Skin of body (tissue), 2 donors: ENCODE measurements around the gene MT1E. TPM values are rescaled to one million over a fixed set of nuclear protein-coding genes. Genes with fewer than 3 reads are reported as not detected.
"Not testable (repeated sequence)": the region's sequence is repeated elsewhere in the genome, so short reads cannot be mapped to it uniquely, and the experiment has no call there.

Experiments used
- DNase-seq: peaks from one replicate; lab custom pipeline; 2025; lab: John Stamatoyannopoulos, UW
- total RNA-seq: library from RNA; depleted of rRNA; stranded (reverse); fragments of >200 nt; gene quantifications from one replicate; pipeline ENCODE4 v1.2.3, GENCODE V29; 2014

MT1E gene
- total RNA-seq, 1 donor from 2014 or later: 13.8 TPM

GRCh38 chr16:56645838-56646237 is 20.3 kb downstream of the MT1E start:
- DNase-seq: no peak

DNA sequence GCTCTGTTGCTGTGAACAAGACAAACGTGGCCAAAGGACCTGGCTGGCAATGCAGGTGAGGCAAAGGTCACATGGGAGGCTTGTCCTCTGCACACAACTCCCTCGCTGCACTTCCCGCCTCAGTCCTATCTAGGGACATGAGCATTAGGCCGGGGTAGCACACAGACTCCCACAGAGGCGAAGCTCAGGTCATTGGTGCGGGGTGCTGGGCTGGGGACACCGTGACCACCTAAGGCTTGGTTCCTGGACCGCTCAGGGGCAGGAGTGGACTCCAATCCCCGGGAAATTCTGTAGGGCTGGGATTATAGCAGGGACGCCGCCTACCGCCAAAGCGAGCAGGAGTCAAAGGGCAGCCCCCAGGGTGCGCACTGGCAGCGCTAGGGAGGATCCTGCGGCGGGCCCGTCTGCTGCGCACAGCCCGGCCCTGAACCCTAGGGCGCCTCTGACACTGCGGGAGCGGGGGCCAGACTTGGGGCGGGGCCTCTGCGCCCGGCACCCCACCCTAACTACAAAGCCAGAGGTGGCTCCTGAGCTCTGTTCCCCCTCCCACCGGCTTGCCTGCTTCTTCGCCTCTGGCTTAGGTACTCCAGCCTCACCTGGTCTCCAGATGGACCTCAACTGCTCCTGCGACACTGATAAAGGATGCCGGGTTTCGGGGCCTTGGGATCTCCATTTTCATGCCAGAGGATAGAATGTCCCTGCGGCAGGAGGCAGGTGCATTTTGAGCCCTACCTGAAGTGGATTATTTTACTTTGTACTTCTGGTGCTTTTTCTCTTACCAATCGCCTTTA is 22.3 kb downstream of the MT1E start:
- DNase-seq: no peak

- no peak for DNase-seq
Observed at GRCh38 chr16:56649271-56649670, 23.7 kb downstream of the MT1E start.

DNA sequence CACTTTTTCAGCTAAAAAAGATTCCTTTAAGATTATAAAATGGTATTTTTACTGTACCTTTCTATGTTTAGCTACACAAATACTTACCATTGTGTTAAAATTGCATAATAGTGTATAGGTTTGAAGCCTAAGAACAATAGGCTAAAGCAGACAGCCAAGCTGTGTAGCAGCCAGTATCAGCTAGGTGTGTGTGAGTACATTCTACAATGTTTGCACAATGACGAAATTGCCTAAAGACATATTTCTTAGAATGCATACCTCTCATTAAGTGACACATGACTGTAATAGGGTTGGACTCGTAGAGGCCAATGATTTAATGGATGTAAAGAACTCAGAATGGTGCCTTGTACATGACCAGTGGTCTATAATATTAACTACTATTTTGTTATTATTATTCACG is 24.2 kb downstream of the MT1E start:
- DNase-seq: no peak

DNA sequence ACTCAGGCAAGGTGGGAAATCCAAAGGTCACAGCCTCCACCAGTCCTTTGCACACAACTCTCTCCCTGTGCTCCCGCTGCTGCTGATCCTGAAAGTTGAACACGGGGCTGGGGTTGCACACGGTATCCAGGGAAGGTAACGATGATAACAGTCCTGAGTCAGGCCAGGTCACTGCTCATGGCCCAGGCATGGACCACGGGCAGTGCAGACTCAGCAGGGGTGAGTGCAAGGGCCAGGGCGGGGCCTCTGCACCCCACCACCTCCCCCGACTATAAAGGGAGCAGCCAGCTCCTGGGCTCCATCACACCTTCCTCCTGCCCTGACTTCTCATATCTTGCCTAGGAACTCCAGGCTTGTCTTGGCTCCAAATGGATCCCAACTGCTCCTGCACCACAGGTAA is 26.0 kb downstream of the MT1E start, which contains the start of gene MT1B:
Gene MT1B, plus strand, starts transcription at position 301 of the 400 bp plus-strand sequence. Its CDS starts 68 bp downstream, at position 369.
- DNase-seq: no peak

GRCh38 chr16:56652600-56652999 is 27.0 kb downstream of the MT1E start:
- DNase-seq: no peak

DNA sequence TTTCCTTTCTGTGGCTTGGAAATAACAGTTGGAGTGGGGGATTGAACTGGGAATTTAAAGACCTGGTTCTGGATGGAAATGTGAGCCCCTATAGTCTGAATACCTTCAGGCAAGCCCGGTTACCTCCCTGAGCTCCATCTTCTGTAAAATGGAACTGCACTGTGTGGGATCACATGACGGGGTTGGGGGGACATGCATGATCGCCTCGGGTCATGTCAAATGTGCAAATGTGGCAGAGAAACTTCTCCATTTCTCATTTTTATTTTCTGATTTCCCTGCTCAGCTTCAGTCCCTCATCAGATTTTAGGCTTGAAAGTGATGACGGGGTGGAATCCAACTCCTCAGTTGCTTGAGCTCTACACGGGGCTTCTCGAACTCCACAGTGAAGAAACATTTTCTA is 27.6 kb downstream of the MT1E start:
- DNase-seq: no peak

DNA sequence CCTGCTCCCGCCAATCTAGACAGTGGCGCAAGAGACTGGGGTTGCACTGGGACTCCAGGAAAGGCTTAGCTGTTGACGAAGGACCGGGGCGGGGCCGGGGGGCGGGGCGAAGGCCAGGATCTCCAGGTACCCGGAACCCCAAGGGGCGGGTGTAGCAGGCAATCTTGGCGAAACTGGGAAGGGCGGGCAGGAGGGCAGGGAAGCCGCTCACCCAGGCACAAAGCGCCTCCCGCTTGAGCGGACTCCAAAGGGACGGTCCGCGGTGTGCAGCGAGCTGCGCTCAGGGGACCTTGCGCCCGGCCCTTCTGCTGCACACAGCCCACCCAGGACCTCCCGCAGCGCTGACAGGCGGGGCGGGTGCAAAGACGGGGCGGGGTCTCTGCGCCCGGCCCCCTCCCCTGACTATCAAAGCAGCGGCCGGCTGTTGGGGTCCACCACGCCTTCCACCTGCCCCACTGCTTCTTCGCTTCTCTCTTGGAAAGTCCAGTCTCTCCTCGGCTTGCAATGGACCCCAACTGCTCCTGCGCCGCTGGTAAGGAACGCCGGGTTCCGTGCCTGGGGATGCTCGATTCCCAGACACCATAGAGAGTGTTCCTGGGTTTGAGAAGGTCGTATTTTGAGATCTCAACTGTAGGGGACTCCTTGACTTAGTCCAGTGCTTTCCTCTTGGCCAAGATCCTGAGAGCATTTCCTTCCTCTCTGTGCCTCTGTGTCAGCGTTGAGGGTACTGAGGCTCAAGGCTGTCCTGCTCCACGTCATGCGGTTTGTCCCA is 32.2 kb downstream of the MT1E start, which contains the start of gene MT1F:
Gene MT1F, plus strand, starts transcription at position 405 of the 772 bp plus-strand sequence. Its CDS starts 100 bp downstream, at position 505.
- DNase-seq: no peak

- no peak for DNase-seq
Observed at GRCh38 chr16:56658327-56658875, 32.8 kb downstream of the MT1E start.

DNA sequence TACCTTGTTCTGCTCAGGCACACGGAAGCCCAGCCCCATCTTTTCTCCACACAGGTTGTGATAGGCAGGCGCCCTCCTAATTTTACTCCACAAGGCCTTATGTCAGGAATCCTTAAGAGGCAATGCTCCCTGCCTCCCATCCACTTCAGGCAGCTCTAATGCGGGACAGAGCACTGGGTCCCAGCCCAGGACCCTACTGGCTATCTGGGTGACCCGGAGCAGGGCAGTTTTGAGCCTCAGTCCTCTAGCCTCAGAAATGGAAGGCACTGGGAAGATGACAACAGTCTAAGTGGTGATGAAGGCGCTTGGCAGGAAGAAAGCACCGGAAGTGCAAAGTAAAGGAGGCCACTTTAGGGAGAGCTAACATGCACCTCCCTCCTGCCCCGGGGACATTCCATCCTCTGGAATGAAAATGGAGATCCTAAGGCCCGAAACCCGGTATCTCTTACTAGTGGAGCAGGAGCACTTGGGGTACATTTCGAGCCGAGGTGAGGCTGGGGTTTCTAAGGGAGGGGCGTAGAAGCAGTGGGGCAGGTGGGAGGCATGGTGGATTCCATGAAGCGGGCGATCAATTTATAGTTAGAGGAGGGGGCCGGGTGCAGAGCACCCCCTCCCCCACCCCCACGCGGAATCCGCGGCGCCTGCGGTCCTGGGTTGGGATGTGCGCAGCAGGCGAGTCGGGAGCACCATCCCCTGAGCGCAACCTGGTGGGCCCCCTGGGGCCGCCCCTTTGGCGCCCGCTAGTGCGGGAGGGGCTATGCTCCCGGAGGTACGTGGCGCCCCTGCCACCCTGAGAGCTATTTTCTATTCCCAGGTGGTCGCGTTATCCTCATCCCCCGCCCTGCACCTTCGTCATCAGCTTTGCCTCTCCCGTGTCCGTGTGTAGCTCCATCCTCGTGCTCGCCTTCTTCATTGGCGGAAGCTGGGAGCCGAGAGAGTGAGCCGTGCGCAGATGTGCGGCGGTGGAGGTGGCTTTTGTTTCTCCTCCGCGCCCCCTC is 37.1 kb downstream of the MT1E start:
- DNase-seq: no peak

- DNase-seq: no peak
Observed at GRCh38 chr16:56664506-56664905, 38.9 kb downstream of the MT1E start.

DNA sequence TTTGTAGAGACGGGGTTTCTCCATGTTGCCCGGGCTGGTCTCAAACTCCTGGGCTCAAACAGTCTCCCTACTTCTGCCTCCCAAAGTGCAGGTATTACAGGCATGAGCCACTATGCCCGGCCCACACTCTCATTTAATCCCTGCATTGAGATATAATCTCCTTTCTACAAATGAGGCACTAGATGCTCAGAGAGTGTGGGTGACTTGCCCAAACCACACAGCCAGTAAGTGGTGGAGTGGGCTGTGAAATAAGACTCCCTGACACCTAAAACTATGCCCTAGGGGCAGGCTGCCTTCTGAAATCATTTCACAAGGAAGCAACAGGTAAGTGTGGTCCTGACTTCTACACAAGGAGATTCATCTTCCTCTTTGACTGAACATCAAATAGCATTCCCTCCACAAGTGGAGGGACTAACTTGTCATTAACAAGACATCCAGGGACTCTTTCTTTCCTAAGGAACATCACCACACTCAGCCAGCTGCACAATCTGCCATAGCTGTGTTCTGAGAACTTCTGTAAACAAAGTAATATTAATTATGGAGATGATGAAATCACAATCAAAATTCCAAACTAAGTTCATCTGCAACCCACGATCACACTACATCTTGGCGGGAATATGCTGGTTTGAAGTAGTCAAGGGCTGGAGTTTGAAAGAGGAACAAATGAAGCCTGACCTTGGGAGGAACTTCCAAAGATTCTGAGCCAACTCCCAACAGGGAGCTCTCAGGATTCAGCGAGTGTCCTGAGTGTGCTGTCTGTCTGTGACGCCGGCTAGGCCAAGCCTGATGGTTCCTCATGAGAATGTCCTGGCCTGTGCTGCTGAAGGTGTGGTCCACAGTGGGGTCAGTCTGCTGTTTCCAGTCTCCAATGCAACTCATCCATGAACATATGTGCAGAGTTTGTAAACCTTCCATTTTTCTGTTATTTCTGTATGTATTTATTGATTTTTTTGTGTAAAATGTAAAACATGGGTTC is 40.0 kb downstream of the MT1E start:
- DNase-seq: not testable (repeated sequence)

- no peak for DNase-seq
Observed at GRCh38 chr16:56667581-56668571, 42.3 kb downstream of the MT1E start, which contains the start of gene MT1G. Gene MT1G, minus strand, starts transcription at chr16:56668065. Its CDS starts 72 bp downstream, at chr16:56667993.

DNA sequence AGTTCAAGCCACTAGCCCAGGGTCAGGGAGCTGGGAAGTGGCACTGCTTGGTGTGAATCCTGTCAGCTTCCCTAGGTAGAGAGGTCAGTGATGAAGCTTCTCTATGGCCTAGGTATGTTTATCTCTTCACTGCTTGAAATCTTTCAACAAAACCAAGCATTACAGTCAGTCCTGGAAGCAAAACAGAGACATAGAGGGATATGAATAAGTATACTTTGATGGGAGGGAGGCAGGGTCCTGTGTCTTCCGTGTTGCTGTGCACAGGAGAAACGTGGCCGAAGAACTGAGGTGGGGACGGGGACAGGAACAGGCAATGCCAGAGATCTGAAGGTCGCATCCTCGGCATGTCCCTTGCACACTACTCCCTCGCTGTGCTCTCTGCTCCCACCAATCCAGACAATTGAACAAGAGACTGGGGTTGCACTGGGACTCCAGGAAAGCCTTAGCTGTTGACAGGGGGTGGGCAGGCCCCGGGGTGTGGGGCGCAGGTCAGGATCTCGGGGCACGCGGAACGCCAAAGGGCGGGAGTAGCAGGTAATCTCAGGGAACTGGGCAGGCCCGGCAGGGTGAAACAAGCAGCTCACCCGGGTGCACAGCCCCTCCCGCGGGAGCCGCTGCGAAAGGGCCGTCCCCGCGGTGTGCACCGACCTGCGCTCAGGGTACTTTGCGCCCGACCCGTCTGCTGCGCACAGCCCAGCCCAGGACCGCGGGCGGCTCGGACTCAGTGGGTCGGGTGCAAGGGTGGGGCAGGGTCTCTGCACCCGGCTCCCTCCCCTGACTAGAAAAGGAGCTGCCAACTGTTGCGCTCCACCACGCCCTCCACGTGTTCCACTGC is 43.6 kb downstream of the MT1E start, which contains the start of gene MT1H:
Gene MT1H, plus strand, starts transcription at position 810 of the 835 bp plus-strand sequence. CDS start 71 bp downstream, outside the sequence.
- no peak for DNase-seq

DNA sequence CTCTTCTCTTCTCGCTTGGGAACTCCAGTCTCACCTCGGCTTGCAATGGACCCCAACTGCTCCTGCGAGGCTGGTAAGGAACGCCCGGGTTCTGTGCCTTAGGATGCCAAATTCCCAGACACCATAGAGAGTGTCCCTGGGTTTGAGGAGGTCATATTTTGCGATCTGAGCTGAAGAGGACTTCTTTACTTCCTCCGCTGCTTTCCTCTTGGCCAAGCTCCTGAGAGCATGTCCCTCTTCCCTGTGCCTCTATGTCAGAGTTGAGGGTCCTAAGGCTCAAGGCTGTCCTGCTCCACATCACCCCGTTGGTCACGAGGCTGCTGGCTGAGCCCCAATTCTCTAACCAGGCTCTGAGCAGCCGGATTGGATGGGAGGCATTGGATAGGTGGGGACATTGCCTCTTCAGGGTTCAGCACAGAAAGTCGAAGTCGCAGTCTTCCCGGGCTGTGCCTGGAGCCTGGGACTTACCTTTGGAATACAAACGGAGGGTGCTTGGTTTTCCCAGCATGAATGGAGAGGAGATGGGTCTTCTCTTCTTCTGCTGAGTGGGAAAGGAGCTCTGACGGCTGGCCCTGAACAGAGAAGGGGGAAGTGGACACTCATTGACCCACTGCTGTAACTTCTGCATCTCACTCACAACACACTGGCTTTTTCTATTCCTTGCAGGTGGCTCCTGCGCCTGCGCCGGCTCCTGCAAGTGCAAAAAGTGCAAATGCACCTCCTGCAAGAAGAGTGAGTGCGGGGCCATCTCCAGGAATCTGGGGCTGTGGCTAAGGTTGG is 44.4 kb downstream of the MT1E start:
- DNase-seq: no peak

DNA sequence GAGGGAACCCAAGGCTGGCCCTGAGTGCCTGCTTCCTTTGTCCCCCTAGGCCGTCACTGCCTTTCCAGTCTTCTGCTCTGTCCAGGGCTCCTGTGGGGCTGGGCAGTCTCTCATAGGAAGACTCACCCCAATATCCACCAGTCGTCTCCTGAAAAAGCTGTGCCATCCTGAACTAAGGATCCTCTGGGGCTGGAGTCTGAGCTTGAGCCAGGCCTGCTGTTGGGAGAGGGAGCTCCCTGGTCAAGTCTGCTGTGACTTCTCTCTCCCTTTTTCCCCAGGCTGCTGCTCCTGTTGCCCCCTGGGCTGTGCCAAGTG is 45.0 kb downstream of the MT1E start:
- no peak for DNase-seq

GRCh38 chr16:56671691-56672090 is 46.1 kb downstream of the MT1E start:
- DNase-seq: not testable (repeated sequence)
